ENCODE results near the gene ADAMTS15. TPM values are rescaled to one million over a fixed set of nuclear protein-coding genes. Genes with fewer than 3 reads are reported as not detected.

Gene ADAMTS15
- total RNA-seq, 1 donor from 2014 or later, result 0.20 TPM

DNA sequence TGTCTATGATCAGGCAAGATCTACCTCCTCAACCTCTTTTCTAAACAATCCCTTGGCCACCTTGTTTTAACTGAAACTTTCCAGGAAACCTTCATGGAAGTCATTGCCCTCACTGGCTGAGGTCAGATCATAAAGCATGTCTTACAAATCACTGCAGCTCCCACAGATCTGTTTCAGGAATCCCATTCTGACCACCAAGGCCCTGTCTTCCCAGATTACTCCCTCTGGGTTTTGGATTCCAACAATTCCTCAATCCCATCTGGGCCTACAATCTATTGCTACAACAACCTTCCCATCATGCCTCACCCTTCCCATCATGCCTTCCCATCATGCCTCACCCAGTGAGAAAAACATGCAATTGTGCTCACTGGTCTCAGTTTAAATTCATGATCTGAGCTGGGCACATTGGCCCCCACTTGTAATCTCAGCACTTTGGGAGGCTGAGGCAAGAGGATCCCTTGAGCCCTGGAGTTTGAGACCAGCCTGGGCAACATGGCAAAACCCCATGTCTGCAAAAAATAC, 15.9 kb downstream of the ADAMTS15 start:
- Mint-ChIP-seq H3K4me3 (ENCODE audit: unreplicated experiment) (no peak overlapping the region), H3K4me1 (ENCODE audit: low read depth, unreplicated experiment) (no peaks in the 10 kb centered on the region), H3K27ac (ENCODE audit: unreplicated experiment) (no peak overlapping the region), H3K9me3 (ENCODE audit: unreplicated experiment) (peaks cover 2% of the 10 kb centered on the region), H3K36me3 (ENCODE audit: unreplicated experiment) (no peaks in the 10 kb centered on the region), H3K27me3 (ENCODE audit: unreplicated experiment) (no peaks in the 10 kb centered on the region)
- TF ChIP-seq, protein P1, sequence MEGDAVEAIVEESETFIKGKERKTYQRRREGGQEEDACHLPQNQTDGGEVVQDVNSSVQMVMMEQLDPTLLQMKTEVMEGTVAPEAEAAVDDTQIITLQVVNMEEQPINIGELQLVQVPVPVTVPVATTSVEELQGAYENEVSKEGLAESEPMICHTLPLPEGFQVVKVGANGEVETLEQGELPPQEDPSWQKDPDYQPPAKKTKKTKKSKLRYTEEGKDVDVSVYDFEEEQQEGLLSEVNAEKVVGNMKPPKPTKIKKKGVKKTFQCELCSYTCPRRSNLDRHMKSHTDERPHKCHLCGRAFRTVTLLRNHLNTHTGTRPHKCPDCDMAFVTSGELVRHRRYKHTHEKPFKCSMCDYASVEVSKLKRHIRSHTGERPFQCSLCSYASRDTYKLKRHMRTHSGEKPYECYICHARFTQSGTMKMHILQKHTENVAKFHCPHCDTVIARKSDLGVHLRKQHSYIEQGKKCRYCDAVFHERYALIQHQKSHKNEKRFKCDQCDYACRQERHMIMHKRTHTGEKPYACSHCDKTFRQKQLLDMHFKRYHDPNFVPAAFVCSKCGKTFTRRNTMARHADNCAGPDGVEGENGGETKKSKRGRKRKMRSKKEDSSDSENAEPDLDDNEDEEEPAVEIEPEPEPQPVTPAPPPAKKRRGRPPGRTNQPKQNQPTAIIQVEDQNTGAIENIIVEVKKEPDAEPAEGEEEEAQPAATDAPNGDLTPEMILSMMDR (IDR thresholded peaks at IDR 0.05; ENCODE audit: partially characterized antibody, unreplicated experiment), result no peak
- no peak for DNase-seq

DNA sequence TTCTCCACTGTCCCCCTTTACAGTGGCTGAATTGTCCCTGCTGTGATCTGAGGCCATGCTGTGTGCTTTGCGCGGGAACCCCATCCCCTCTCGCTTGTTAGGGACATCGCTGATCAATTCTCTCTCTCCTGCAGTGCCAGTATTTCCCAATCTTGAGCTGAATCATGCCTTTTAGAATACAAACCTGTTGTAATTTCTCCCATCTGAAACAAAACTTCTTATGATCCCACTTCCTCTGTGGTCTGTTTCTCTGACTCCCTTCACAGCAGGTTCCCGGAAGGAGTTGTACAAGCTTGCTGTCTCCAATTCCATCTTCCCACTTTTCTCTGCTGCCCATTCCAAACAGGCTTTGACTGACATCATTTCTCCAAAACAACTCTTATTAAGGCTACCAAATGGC, 16.8 kb downstream of the ADAMTS15 start:
- DNase-seq, result no peak
- H3K4me3 Mint-ChIP-seq (ENCODE audit: unreplicated experiment), result no peak overlapping the region

GRCh38 chr11:130467116-130467900, 18.9 kb downstream of the ADAMTS15 start:
- H3K9me3 Mint-ChIP-seq (ENCODE audit: unreplicated experiment), result no peaks in the 10 kb centered on the region
- no peaks in the 10 kb centered on the region for H3K27me3 Mint-ChIP-seq (ENCODE audit: unreplicated experiment)
- H3K27ac Mint-ChIP-seq (ENCODE audit: unreplicated experiment), result no peak overlapping the region
- H3K4me1 Mint-ChIP-seq (ENCODE audit: low read depth, unreplicated experiment), result no peaks in the 10 kb centered on the region
- H3K4me3 Mint-ChIP-seq (ENCODE audit: unreplicated experiment), result no peak overlapping the region
- TF ChIP-seq, protein P1 (IDR thresholded peaks at IDR 0.05; ENCODE audit: partially characterized antibody, unreplicated experiment), result no peak
- H3K36me3 Mint-ChIP-seq (ENCODE audit: unreplicated experiment), result no peaks in the 10 kb centered on the region
- DNase-seq, result no peak

More for the DNA sequence above, 16.8 kb downstream of the ADAMTS15 start:
- Mint-ChIP-seq H3K4me1 (ENCODE audit: low read depth, unreplicated experiment) (no peaks in the 10 kb centered on the region), H3K27ac (ENCODE audit: unreplicated experiment) (no peak overlapping the region), H3K36me3 (ENCODE audit: unreplicated experiment) (no peaks in the 10 kb centered on the region), H3K9me3 (ENCODE audit: unreplicated experiment) (peaks cover 2% of the 10 kb centered on the region), H3K27me3 (ENCODE audit: unreplicated experiment) (no peaks in the 10 kb centered on the region)
- TF ChIP-seq, protein P1 (IDR thresholded peaks at IDR 0.05; ENCODE audit: partially characterized antibody, unreplicated experiment), result no peak

- TF ChIP-seq, protein P1 (IDR thresholded peaks at IDR 0.05; ENCODE audit: partially characterized antibody, unreplicated experiment), result no peak
- no peak overlapping the region for H3K4me3 Mint-ChIP-seq (ENCODE audit: unreplicated experiment)
- H3K9me3 Mint-ChIP-seq (ENCODE audit: unreplicated experiment), result no peaks in the 10 kb centered on the region
- H3K27ac Mint-ChIP-seq (ENCODE audit: unreplicated experiment), result no peak overlapping the region
- DNase-seq, result no peak
- no peaks in the 10 kb centered on the region for H3K36me3 Mint-ChIP-seq (ENCODE audit: unreplicated experiment)
- H3K4me1 Mint-ChIP-seq (ENCODE audit: low read depth, unreplicated experiment), result no peaks in the 10 kb centered on the region
- no peaks in the 10 kb centered on the region for H3K27me3 Mint-ChIP-seq (ENCODE audit: unreplicated experiment)
Observed at GRCh38 chr11:130469181-130469580, 20.7 kb downstream of the ADAMTS15 start.

All from glutamatergic neuron (in vitro differentiated cells).